Astrocyte of the spinal cord (primary cell): ENCODE results near the gene GUCA1A.

ENCODE experiments used
- DNase-seq: peaks from one replicate; pipeline ENCODE4 v3.0.0; 2011; ENCODE audit warnings: low read depth, low spot score
- H3K4me3 ChIP-seq: 2 replicates; pipeline ENCODE4 v1.5.1; 2011; ENCODE audit warnings: low read depth, mild to moderate bottlenecking, low read length, moderate library complexity
- in situ Hi-C: cut with HindIII; loops from 2 replicates; pipeline ENCODE4 v1.10.0; 2017; ENCODE audit warnings: low sequenced_read_pairs
- TF ChIP-seq, protein P1 (sequence below): IDR thresholded peaks from 2 replicates; pipeline ENCODE4 v1.5.1; 2012; ENCODE audit warnings: low read depth, mild to moderate bottlenecking, low read length, inconsistent platforms

GUCA1A gene

DNA sequence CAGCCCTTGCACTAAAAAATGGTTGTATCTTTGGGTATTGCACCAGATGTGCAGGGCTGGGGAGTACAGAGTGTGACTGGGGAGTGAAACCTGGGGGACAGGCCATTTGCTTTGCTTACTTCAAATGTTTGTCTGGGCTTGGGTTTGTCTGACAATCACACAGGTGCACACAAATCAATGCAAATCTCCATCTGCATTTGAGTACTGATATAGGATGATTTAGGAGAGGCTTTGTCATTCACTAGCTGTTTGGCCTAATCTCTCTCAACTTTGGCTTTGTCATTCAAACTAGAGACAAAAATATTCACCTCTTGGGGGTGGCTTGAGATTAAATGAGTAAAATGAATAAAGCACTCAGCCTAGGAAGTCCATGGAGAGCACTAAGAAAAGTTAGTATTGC lies 3.8 kb downstream of the GUCA1A start:
- H3K4me3 ChIP-seq: no peak overlapping the region
- TF ChIP-seq, protein P1, sequence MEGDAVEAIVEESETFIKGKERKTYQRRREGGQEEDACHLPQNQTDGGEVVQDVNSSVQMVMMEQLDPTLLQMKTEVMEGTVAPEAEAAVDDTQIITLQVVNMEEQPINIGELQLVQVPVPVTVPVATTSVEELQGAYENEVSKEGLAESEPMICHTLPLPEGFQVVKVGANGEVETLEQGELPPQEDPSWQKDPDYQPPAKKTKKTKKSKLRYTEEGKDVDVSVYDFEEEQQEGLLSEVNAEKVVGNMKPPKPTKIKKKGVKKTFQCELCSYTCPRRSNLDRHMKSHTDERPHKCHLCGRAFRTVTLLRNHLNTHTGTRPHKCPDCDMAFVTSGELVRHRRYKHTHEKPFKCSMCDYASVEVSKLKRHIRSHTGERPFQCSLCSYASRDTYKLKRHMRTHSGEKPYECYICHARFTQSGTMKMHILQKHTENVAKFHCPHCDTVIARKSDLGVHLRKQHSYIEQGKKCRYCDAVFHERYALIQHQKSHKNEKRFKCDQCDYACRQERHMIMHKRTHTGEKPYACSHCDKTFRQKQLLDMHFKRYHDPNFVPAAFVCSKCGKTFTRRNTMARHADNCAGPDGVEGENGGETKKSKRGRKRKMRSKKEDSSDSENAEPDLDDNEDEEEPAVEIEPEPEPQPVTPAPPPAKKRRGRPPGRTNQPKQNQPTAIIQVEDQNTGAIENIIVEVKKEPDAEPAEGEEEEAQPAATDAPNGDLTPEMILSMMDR: no peak
- in situ Hi-C loops: no loop called here
- no peak for DNase-seq

GRCh38 chr6:42177514-42178364 lies 4.6 kb downstream of the GUCA1A start:
- no peak for DNase-seq
- H3K4me3 ChIP-seq: peak overlapping the region; percentile 11
- in situ Hi-C loops: no loop called here
- TF ChIP-seq, protein P1: no peak

GRCh38 chr6:42179261-42179944 lies 6.2 kb downstream of the GUCA1A start:
- DNase-seq: no peak
- in situ Hi-C loops: no loop called here
- H3K4me3 ChIP-seq: no peak overlapping the region
- TF ChIP-seq, protein P1: no peak

- DNase-seq: no peak
- no peak overlapping the region for H3K4me3 ChIP-seq
- in situ Hi-C loops: no loop called here
- TF ChIP-seq, protein P1: no peak
Measured at GRCh38 chr6:42179945-42180313, 6.8 kb downstream of the GUCA1A start.

DNA sequence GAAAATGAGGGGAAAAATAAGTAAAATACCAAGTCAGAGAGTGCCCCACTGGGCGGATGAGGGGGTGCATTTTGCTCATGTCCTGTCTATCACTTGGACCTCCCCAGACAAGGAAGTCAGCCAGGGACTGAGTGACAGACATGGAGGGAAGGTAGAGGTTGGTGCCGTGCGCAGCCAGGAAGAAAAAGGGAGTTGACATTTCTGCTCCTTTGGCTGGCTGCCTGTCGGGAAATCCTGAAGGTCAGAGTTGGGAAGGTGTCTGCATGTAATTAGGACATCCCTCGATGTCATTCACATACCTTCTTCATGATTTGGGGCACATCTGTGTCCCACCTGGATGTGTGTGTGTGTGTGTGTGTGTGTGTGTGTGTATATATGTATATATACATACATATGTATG lies 8.9 kb downstream of the GUCA1A start:
- TF ChIP-seq, protein P1: no peak
- in situ Hi-C loops: no loop called here

DNA sequence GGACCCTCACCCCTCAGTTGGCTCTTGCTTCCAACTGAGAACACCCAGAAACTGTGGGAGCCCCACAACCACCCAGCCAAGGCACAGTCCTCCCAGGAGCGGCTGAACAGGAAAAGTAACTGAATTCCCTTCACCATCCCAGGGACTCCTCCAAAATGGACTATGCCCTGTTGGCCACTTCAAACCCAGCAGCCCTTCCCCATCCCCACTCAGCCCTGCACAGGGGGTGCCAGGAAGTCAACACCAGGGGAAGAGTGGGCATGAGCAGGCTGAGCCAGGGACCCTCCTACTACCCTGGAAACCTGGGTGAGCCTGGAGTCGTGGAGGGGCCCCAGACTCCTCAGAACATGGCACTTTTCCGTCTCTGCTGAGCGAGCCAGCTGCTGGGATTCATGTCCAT lies 11.3 kb downstream of the GUCA1A start:
- H3K4me3 ChIP-seq: no peak overlapping the region
- in situ Hi-C loops: no loop called here
- no peak for DNase-seq
- TF ChIP-seq, protein P1: no peak

More for the DNA sequence above, 8.9 kb downstream of the GUCA1A start:
- no peak for DNase-seq
- H3K4me3 ChIP-seq: no peak overlapping the region
